HepG2 (cell line): ENCODE data around the gene SLC25A20. TPM values are rescaled to one million over a fixed set of nuclear protein-coding genes. Genes with fewer than 3 reads are reported as not detected.

Source experiments
- ATAC-seq: fragments of 200-7000 bp; cut with Tn5 transposase; 3 replicates; pipeline ENCODE4 v1.9.1; 2020; ENCODE audit warnings: mild to moderate bottlenecking, moderate library complexity
- BruUV-seq: library from RNA; stranded (reverse); fragments of 400-500 nt; replicated peaks from 2 replicates; lab custom pipeline; 2021; lab: Mats Ljungman, UMichigan
- CTCF ChIA-PET: fragments of 300-600 bp; formaldehyde crosslinking; extraction: SDS; loops from one replicate; lab custom pipeline; 2021; ENCODE audit warnings: low total read pairs, inconsistent platforms, low intra/inter-chr PET ratio; lab: Yijun Ruan, JAX
- POLR2A ChIA-PET: fragments of 350-600 bp; sonication (Branson Sonifier 250); formaldehyde crosslinking; loops from one replicate; lab custom pipeline; 2020; ENCODE audit warnings: antibody characterized with exemption, inconsistent platforms; lab: Yijun Ruan, JAX
- DNase-seq: peaks from one replicate; pipeline ENCODE4 v3.0.0-alpha.2; 2015; ENCODE audit warnings: low spot score
- FAIRE-seq: peaks from 3 replicates; lab custom pipeline; 2011; peaks lifted over from hg19 to GRCh38; lab: Jason Lieb, UNC
- H2AFZ ChIP-seq: one replicate; pipeline ENCODE4 v1.6.1; 2011; ENCODE audit warnings: low read length, inconsistent platforms
- H3K27ac ChIP-seq: fragments of 300-600 bp; 3 replicates; pipeline ENCODE4 v1.8.0; 2011; ENCODE audit warnings: mixed run types, mild to moderate bottlenecking, mixed read lengths, low read length, inconsistent platforms; ENCODE audit not compliant: insufficient read depth; ENCODE audit errors: extremely low read length
- H3K27me3 ChIP-seq, 2 experiments: fragments of 200-600 bp in 1 of 2; 2 replicates in 1 of 2; 3 replicates in 1 of 2; pipeline versions ENCODE4 v1.6.0 to v1.8.0; 2011; ENCODE audit warnings: low read length in 2 of 2, mild to moderate bottlenecking in 2 of 2, moderate library complexity in 2 of 2, inconsistent platforms in 1 of 2; ENCODE audit not compliant: insufficient read depth in 2 of 2, control insufficient read depth in 1 of 2
- H3K36me3 ChIP-seq, 2 experiments: fragments of 200-600 bp in 1 of 2; replicated peaks in 1 of 2; 2 replicates in 1 of 2; 3 replicates in 1 of 2; pipeline versions ENCODE4 v1.5.1 to v1.8.0; 2011; ENCODE audit warnings: low read length in 2 of 2, inconsistent platforms in 1 of 2; ENCODE audit not compliant: insufficient read depth in 2 of 2, control insufficient read depth in 1 of 2
- H3K4me1 ChIP-seq: 2 replicates; pipeline ENCODE4 v1.5.1; 2012; ENCODE audit warnings: low read length, inconsistent platforms; ENCODE audit not compliant: insufficient read depth
- H3K4me2 ChIP-seq: 2 replicates; pipeline ENCODE4 v1.6.0; 2011; ENCODE audit warnings: low read depth, low read length, inconsistent platforms
- H3K4me3 ChIP-seq, 3 experiments: fragments of 200-600 bp in 1 of 3; sonication (generic), shearing (Covaris generic) in 1 of 3; replicated peaks in 1 of 3; 2 replicates each; pipeline ENCODE4 v1.5.1; 2011 to 2016; ENCODE audit warnings: low read length in 3 of 3, inconsistent platforms in 2 of 3, low read depth in 2 of 3, mild to moderate bottlenecking in 2 of 3, control low read depth in 1 of 3, mixed read lengths in 1 of 3; ENCODE audit not compliant: insufficient read depth in 1 of 3
- H3K79me2 ChIP-seq: one replicate; pipeline ENCODE4 v1.6.1; 2011; ENCODE audit warnings: low read length, inconsistent platforms; ENCODE audit not compliant: insufficient read depth
- H3K9ac ChIP-seq: 2 replicates; pipeline ENCODE4 v1.6.0; 2011; ENCODE audit warnings: mild to moderate bottlenecking, low read depth, low read length, inconsistent platforms; ENCODE audit not compliant: insufficient read depth
- H3K9me3 ChIP-seq: 2 replicates; pipeline ENCODE4 v1.5.1; 2012; ENCODE audit warnings: mild to moderate bottlenecking, low read length
- H4K20me1 ChIP-seq: 2 replicates; pipeline ENCODE4 v1.6.0; 2011; ENCODE audit warnings: inconsistent platforms, mild to moderate bottlenecking, low read length, moderate library complexity; ENCODE audit not compliant: insufficient read depth
- CHD2 ChIP-seq: IDR thresholded peaks from 2 replicates; pipeline ENCODE4 v1.6.1; 2011; ENCODE audit warnings: low read depth, low read length, improper control_type of control experiment
- FIP1L1 ChIP-seq: fragments of 200-400 bp; formaldehyde crosslinking; IDR thresholded peaks from 2 replicates; pipeline ENCODE4 v1.6.1; 2018; ENCODE audit warnings: low read depth, mild to moderate bottlenecking, low read length, moderate library complexity, borderline replicate concordance; ENCODE audit not compliant: insufficient read depth
- NCOA2 ChIP-seq: sonication (generic); formaldehyde crosslinking; IDR thresholded peaks from 2 replicates; pipeline ENCODE4 v1.8.0; 2022; ENCODE audit warnings: inconsistent platforms
- RFX1 ChIP-seq: fragments of 450-650 bp; IDR thresholded peaks from 2 replicates; pipeline ENCODE4 v1.6.1; 2017
- SMAD1 ChIP-seq: sonication (generic); formaldehyde crosslinking; IDR thresholded peaks from 2 replicates; pipeline ENCODE4 v1.4.0; 2020; ENCODE audit warnings: missing genetic modification reagents, low read depth, mild to moderate bottlenecking, borderline replicate concordance
- ZMYM4 ChIP-seq: sonication (generic); formaldehyde crosslinking; IDR thresholded peaks from 2 replicates; pipeline ENCODE4 v1.8.1; 2023; ENCODE audit warnings: mild to moderate bottlenecking, missing genetic modification reagents
- ZNF430 ChIP-seq: sonication (generic); formaldehyde crosslinking; IDR thresholded peaks from 2 replicates; pipeline ENCODE4 v1.9.0; 2021; ENCODE audit warnings: mild to moderate bottlenecking, missing genetic modification reagents
- ZNF713 ChIP-seq: sonication (generic); formaldehyde crosslinking; IDR thresholded peaks from 2 replicates; pipeline ENCODE4 v1.4.0; 2020; ENCODE audit warnings: mild to moderate bottlenecking, missing genetic modification reagents
- ZNF773 ChIP-seq: sonication (generic); formaldehyde crosslinking; IDR thresholded peaks from 2 replicates; pipeline ENCODE4 v1.4.0; 2020; ENCODE audit warnings: missing genetic modification reagents, borderline replicate concordance
- WGBS: methylation state at CpG from one replicate; pipeline ENCODE4 v1.1.6; 2017; ENCODE audit warnings: low lambda C conversion rate; 5-methylcytosine and 5-hydroxymethylcytosine counted together
- in situ Hi-C: cut with HindIII; loops from 2 replicates; pipeline ENCODE4 v1.10.0; 2017; ENCODE audit warnings: low pct_unique_long_range_greater_than_20kb; ENCODE audit not compliant: extremely low pct_ligation_motif_present
- intact Hi-C: fragments of 100-400 bp; cut with micrococcal nuclease; formaldehyde crosslinking; loops from one replicate; pipeline ENCODE4 v1.10.0; 2022; ENCODE audit not compliant: unreplicated experiment
- polyA plus RNA-seq, 8 experiments: library from polyadenylated mRNA; depleted of rRNA in 3 of 8; stranded (reverse) in 7 of 8; unstranded in 1 of 8; fragments of >200 nt; fragmentation: Illumina TruSeq in 4 of 8; extraction: Trizol in 4 of 8; gene quantifications; 2 replicates each; pipeline versions ENCODE4 v1.2.1 to v1.2.3, GENCODE V29; 2011 to 2016; ENCODE audit warnings: low read depth in 4 of 8, missing spikeins in 1 of 8, mixed read lengths in 1 of 8; ENCODE audit not compliant: insufficient read depth in 1 of 8
- total RNA-seq, 5 experiments: library from RNA; depleted of rRNA; stranded (reverse); fragments of >200 nt; fragmentation: Illumina TruSeq; extraction: Trizol; gene quantifications; 2 replicates each; pipeline ENCODE4 v1.2.3, GENCODE V29; 2016; ENCODE audit warnings: low read depth in 1 of 5
- TF ChIP-seq, protein P1 (sequence below): IDR thresholded peaks from 2 replicates; pipeline ENCODE4 v1.6.1; 2016; ENCODE audit warnings: control low read depth
- TF ChIP-seq, protein P2 (sequence below): sonication (generic); formaldehyde crosslinking; IDR thresholded peaks from 2 replicates; pipeline ENCODE4 v1.5.0; 2020; ENCODE audit warnings: mild to moderate bottlenecking, missing genetic modification reagents, moderate library complexity
- TF ChIP-seq, protein P3 (sequence below): sonication (generic); formaldehyde crosslinking; IDR thresholded peaks from 2 replicates; pipeline ENCODE4 v1.8.1; 2022; ENCODE audit warnings: low read depth, mild to moderate bottlenecking, missing genetic modification reagents

The SLC25A20 gene
- total and polyA plus RNA-seq, 2 of the 13 experiments (the other 11 are each of a cell fraction or from before 2014, with no cell fraction given), result 21.1 to 26.6 TPM

DNA sequence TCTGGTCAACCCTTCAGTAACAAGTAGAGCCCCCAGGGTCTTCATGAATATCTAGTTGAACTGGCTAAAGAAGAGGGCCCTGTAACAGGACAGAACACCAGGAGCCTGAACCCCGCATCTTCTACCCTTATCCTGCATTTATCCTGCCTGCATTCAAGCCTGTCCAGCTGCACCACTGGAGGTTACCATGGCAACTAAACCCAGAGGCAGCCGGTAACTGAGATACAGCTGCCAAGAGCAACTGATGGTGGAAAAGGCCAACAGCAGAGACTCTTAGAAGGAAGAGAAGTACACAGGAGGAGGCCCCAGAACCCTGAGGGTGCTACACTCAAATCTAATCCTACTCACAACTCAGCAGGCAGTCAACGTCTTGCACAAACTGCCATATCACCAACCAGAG is 47.3 kb downstream of the SLC25A20 start:
- Histone ChIP-seq H3K4me1 (peaks cover 21% of the 10 kb centered on the region), H4K20me1 (no peaks in the 10 kb centered on the region), H3K27me3 (no peaks in the 10 kb centered on the region), H3K9ac (no peak overlapping the region), H3K27ac (no peak overlapping the region), H3K9me3 (no peaks in the 10 kb centered on the region), H2AFZ (no peak overlapping the region), H3K36me3 (no peaks in the 10 kb centered on the region), H3K4me2 (no peak overlapping the region), H3K4me3 (no peak overlapping the region), H3K79me2 (peaks cover 4% of the 10 kb centered on the region)
- peak; percentile 46 for TF ChIP-seq RFX1
- TF ChIP-seq ZNF430 (CRISPR knock-in tag), result no peak
- intact Hi-C loops, result no loop called here
- ChIA-PET POLR2A (no interaction called here), CTCF (no interaction called here)
- BruUV-seq, result no TSS peak
- ATAC-seq, result no peak
- 30% methylated on average over 2 of the region's 3 CpGs for WGBS
- no peak for DNase-seq
- FAIRE-seq, result no peak
- in situ Hi-C loops, result no loop called here

DNA sequence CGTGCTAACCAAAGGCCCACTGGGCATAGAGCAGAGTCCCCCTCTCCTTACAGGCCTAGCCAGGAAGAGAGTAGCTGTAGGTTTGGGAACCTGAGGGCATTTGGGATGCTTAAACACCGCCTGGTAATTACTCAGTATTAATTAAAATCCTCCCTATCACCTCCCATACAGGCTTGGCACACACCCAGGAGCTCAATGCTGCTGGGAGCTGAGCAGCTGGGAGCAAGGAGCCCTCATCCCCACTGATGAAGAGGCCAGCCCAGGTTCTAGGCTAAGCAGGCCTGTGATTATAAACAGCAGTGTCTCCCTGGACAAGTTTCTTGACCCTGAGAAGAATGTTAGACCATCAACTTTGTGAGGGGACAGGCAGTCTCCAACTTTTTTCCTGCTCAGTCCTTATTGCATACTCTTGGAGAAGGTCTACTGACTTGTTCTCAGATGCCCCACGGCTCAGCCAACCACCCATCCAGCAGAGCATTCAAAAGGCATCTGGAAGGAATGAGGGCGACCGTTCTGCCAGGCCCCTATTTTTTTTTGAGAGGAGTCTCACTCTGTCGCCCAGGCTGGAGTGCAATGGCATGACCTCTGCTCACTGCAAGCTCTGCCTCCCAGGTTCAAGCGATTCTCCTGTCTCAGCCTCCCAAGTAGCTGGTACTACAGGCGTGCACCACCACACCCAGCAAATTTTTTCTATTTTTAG is 49.7 kb downstream of the SLC25A20 start:
- Histone ChIP-seq H3K27me3 (no peaks in the 10 kb centered on the region), H3K9ac (peak overlapping the region; percentile 81; the same call in 1 of the 2 replicates), H3K9me3 (no peaks in the 10 kb centered on the region), H3K27ac (no peak overlapping the region), H2AFZ (no peak overlapping the region), H3K79me2 (peaks cover 16% of the 10 kb centered on the region), H3K4me1 (peaks cover 26% of the 10 kb centered on the region), H4K20me1 (no peaks in the 10 kb centered on the region), H3K4me2 (peak overlapping the region; percentile 86; the same call in 1 of the 2 replicates), H3K4me3 (peak overlapping the region in 1 of 3 experiments; percentile 89; a peak in 2 of 6 replicates), H3K36me3 (no peaks in the 10 kb centered on the region)
- CTCF ChIA-PET, result no interaction called here
- in situ Hi-C loops (no loop called here), intact Hi-C loops (loop anchor here (5.0 to 10.0 kb wide), 2 partner anchors 54 to 68 kb away; partner anchors contain the start of gene ARIH2)
- DNase-seq (no peak), FAIRE-seq (no peak), ATAC-seq (no peak)
- POLR2A ChIA-PET, result no interaction called here
- 96% methylated on average over 7 of the region's 8 CpGs for WGBS
- no TSS peak for BruUV-seq
- no peak for TF ChIP-seq ZMYM4 (CRISPR knock-in tag)
- TF ChIP-seq, protein P1, sequence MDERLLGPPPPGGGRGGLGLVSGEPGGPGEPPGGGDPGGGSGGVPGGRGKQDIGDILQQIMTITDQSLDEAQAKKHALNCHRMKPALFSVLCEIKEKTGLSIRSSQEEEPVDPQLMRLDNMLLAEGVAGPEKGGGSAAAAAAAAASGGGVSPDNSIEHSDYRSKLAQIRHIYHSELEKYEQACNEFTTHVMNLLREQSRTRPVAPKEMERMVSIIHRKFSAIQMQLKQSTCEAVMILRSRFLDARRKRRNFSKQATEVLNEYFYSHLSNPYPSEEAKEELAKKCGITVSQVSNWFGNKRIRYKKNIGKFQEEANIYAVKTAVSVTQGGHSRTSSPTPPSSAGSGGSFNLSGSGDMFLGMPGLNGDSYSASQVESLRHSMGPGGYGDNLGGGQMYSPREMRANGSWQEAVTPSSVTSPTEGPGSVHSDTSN (CRISPR knock-in tag), result no peak
- no peak for TF ChIP-seq FIP1L1
- no peak for TF ChIP-seq NCOA2 (CRISPR knock-in tag)
- no peak for TF ChIP-seq ZNF773 (CRISPR knock-in tag)
- TF ChIP-seq CHD2, result no peak
- TF ChIP-seq ZNF713 (CRISPR knock-in tag), result no peak
- TF ChIP-seq, protein P2, sequence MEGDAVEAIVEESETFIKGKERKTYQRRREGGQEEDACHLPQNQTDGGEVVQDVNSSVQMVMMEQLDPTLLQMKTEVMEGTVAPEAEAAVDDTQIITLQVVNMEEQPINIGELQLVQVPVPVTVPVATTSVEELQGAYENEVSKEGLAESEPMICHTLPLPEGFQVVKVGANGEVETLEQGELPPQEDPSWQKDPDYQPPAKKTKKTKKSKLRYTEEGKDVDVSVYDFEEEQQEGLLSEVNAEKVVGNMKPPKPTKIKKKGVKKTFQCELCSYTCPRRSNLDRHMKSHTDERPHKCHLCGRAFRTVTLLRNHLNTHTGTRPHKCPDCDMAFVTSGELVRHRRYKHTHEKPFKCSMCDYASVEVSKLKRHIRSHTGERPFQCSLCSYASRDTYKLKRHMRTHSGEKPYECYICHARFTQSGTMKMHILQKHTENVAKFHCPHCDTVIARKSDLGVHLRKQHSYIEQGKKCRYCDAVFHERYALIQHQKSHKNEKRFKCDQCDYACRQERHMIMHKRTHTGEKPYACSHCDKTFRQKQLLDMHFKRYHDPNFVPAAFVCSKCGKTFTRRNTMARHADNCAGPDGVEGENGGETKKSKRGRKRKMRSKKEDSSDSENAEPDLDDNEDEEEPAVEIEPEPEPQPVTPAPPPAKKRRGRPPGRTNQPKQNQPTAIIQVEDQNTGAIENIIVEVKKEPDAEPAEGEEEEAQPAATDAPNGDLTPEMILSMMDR (CRISPR knock-in tag), result no peak
- TF ChIP-seq, protein P3, sequence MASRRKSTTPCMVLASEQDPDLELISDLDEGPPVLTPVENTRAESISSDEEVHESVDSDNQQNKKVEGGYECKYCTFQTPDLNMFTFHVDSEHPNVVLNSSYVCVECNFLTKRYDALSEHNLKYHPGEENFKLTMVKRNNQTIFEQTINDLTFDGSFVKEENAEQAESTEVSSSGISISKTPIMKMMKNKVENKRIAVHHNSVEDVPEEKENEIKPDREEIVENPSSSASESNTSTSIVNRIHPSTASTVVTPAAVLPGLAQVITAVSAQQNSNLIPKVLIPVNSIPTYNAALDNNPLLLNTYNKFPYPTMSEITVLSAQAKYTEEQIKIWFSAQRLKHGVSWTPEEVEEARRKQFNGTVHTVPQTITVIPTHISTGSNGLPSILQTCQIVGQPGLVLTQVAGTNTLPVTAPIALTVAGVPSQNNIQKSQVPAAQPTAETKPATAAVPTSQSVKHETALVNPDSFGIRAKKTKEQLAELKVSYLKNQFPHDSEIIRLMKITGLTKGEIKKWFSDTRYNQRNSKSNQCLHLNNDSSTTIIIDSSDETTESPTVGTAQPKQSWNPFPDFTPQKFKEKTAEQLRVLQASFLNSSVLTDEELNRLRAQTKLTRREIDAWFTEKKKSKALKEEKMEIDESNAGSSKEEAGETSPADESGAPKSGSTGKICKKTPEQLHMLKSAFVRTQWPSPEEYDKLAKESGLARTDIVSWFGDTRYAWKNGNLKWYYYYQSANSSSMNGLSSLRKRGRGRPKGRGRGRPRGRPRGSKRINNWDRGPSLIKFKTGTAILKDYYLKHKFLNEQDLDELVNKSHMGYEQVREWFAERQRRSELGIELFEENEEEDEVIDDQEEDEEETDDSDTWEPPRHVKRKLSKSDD, result no peak
- TF ChIP-seq SMAD1, result no peak
